Limb (tissue), 2 donors: ENCODE data around the gene RHEX.
"Not testable (repeated sequence)": the region's sequence is repeated elsewhere in the genome, so short reads cannot be mapped to it uniquely, and the experiment has no call there.

Experiments used
- DNase-seq, 2 donors: peaks; one replicate each; pipeline ENCODE4 v3.0.0-alpha.2; 2016; ENCODE audit errors: extremely low spot score in 2 of 2

Gene RHEX

GRCh38 chr1:206058927-206059292, 5.9 kb downstream of the RHEX start:
- DNase-seq = no peak

GRCh38 chr1:206059355-206059915, 6.5 kb downstream of the RHEX start:
- DNase-seq = no peak

DNA sequence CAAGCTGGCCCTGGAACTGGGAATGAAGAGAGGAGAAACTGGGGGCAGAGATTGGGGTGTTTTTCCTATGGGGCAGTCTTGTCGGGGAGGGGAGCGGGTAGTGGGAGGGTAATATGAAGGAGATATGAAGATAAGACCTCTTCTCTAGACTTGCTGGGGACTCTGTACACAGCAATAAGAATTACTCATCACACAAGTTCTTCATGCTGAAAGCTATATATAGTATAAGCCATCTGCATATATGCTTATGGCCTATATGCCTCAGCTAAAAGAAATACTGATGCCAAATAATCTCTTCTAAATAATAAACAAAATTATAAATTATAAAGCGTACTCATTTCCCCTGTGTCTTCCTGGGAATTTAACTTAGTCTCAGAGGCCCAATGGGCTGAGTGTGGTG, 7.9 kb downstream of the RHEX start:
- no peak for DNase-seq

- no peak for DNase-seq
These were observed 9.5 kb downstream of the RHEX start for GRCh38 chr1:206062464-206062863.

- DNase-seq = not testable (repeated sequence)
These were observed 11.0 kb downstream of the RHEX start for GRCh38 chr1:206064001-206064400.

DNA sequence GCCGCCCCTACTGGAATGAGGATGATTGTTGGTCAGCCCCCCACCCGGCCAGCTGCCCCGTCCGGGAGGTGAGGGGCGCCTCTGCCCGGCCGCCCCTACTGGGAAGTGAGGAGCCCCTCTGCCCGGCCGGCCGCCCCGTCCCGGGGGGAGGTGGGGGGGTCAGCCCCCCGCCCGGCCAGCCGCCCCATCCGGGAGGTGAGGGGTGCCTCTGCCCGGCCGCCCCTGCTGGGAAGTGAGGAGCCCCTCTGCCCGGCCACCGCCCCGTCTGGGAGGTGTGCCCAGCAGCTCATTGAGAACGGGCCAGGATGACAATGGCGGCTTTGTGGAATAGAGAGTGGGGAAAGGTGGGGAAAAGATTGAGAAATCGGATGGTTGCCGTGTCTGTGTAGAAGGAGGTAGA, 11.5 kb downstream of the RHEX start:
- DNase-seq = not testable (repeated sequence)

DNA sequence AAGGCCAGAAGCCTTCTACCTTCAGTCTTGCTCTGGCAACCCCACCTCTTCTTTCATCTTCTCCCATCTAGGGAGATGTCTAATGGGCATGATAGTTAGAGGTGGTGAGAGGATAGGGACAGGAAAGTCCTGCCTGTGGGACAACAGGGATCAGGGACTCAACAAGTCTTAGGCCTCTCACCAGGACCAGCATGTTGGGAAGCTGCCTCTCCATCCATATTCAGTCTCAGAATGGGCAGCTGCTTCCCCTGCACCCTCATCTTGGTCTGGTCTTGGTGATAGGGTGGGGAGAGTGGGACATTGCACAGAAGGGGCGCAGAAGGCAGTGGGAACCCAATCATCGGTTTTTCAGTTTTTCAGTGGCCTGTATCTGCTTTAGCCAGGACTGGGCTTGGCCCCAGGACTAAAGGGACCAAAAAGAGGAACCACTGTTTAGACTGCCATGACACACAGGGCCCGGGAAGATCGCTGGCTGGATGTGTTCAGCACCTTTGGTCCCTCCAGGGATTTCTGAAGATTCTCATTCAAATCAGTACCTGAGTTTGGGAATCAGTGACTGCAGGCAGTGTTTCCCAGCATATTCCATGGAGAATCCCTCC, 12.7 kb downstream of the RHEX start:
- no peak for DNase-seq

DNA sequence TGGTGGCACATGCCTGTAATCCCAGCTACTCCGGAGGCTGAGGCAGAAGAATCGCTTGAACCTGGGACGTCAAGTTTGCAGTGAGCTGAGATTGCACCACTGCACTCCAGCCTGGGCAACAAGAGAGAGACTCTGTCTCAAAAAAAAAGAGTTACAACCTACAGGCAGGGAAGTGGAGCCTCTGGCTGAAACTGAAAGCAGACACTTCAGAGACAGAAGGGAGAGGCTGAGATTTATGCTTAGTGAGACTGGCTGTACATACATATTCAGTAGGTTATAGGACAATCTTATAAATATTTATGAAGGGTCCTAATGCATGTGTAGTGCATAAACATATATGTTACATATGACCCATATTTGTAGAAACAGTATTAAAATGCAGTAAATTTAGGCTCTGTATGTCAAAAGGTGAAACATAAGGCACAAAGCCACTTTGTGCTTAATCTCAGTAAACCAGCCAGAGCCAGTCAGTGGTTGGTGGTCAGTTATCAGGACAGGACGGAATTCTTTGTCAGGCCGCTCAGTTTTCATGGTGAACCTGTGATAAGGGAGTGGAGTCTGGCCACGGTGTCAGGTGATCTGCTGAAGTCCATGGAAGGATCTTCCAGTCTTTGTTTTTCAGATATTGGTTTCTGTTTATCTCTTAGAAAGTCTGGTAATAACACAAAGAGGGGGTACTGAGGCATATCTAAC, 13.7 kb downstream of the RHEX start:
- no peak for DNase-seq

GRCh38 chr1:206067486-206068227, 14.7 kb downstream of the RHEX start:
- DNase-seq = no peak

- DNase-seq = no peak
These were observed 15.3 kb downstream of the RHEX start for GRCh38 chr1:206068314-206068713.

DNA sequence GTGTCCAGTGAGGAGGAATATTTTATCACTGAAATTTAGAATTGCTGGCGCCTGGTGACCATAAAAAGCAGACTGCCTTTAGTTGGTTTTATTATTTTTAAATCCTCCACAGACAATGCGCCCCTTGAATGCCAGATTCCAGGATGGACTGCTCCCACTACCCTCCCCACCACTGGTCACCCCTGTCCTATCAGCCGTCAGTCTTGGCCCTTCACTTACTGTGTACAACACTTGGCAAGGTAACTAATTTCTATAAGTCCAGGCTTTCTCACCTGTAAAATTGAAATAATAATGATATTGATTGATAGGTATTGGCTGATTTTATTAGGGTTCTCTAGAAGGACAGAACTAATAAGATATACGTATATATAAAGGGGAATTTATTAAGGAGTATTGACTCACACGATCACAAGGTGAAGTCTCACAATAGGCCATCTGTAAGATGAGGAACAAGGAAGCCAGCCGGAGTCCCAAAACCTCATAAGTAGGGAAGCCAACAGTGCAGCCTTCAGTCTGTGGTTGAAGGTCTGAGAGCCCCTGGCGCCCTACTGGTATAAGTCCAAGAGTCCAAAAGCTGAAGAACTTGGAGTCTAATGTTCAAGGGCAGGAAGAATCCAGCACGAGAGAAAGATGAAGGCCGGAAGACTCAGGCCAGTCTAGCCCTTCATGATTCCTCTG, 17.8 kb downstream of the RHEX start:
- no peak for DNase-seq

- DNase-seq = no peak
These were observed 21.9 kb downstream of the RHEX start for GRCh38 chr1:206074839-206075238.

DNA sequence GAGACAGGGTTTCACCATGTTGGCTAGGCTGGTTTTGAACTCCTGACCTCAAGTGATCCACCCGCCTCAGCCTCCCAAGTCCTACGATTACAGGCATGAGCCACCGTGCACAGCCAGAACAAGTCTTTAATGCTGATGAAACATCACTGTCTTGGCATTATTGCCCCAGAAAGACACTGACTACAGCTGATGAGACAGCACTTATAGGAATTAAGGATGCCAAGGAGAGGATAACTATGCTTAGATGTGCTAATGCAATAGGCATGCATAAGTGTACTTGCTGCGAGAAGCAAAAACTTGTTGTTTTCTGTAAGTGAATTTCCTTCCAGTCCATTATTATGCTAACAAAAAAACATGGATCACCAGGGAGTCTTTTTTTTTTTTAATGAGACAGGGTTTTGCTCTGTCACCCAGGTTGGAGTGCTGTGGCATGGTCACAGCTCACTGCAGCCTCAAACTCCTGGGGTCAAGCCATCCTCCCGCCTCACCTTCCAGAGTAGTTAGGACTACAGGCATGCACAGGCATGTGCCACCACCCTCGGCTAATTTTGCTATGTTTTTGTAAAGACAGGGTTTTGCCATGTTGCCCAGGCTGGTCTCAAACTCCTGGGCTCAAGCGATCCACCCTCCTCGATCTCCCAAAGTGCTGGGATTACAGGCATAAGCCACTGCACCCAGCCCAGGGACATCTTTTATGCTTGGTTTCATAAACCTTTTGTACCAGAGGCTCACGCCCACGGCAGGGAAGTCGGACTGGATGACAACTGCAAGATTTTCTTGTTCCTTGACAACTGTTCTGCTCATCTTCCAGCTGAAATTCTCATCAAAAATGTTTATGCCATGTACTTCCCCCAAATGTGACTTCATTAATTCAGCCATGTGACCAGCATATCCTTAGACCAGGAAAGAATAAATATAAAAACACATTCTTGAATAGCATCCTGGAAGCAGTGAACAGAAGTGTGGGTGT, 23.1 kb downstream of the RHEX start:
- no peak for DNase-seq

DNA sequence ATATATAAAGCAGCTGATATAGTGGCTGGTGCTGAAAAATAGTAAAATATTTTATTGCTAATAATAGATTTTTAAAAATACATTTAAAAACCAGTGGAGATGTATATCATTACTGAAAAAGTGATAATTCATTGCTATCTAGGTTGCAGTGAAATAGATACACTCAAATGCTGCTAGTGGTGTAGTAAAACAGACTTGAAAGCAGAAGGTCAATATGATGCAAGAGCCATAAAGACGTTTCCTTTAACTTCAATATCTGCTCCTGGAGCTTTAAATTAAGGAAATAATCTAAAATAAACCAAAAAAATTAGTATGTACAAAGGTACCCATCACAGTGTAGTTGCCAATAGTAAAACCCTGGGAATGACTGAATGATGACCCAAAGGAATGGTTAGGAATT, 26.2 kb downstream of the RHEX start:
- DNase-seq = no peak

- no peak for DNase-seq
These were observed 27.2 kb downstream of the RHEX start for GRCh38 chr1:206080026-206080820.

DNA sequence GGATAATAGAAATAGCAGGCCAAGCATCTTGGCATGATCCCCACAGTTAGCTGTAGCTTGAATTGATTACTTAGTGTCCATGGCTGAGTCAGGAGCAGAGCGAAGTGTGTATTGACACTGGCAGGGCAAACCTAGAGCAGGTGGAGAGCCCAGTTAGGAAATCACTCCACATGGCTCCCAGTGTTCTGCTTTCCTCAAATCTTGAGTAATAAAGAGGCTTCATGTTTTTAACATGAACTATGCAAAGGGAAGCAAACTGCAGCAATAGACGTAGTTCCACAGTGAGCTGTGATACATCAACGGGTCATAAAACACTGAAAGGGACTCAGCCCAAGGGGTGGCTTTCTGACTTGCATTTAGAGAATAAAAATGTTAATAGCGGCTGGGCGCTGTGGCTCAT, 28.9 kb downstream of the RHEX start:
- DNase-seq = no peak

- no peak for DNase-seq
These were observed 30.1 kb downstream of the RHEX start for GRCh38 chr1:206082831-206083695.

GRCh38 chr1:206083750-206084149, 30.8 kb downstream of the RHEX start:
- DNase-seq = no peak

- no peak for DNase-seq
These were observed 34.1 kb downstream of the RHEX start for GRCh38 chr1:206087091-206087490.
